ENCODE data around the gene CCDC185. TPM values are rescaled to one million over a fixed set of nuclear protein-coding genes. Genes with fewer than 3 reads are reported as not detected.

CCDC185 gene
- total RNA-seq, 3 donors from 2014 or later: not detected

- TF ChIP-seq CTCF (IDR thresholded peaks at IDR 0.05): no peak
- Histone ChIP-seq H3K4me3 (no peak overlapping the region), H3K9me3 (no peaks in the 10 kb centered on the region), H3K36me3 (ENCODE audit: low read depth) (no peaks in the 10 kb centered on the region), H3K4me1 (ENCODE audit: low read depth) (no peaks in the 10 kb centered on the region)
- ATAC-seq (no peak), DNase-seq (no peak)
- intact Hi-C loops (cut with DNase I, micrococcal nuclease): no loop called here
These were observed 37.5 kb upstream of the CCDC185 start for GRCh38 chr1:223355699-223356098.

DNA sequence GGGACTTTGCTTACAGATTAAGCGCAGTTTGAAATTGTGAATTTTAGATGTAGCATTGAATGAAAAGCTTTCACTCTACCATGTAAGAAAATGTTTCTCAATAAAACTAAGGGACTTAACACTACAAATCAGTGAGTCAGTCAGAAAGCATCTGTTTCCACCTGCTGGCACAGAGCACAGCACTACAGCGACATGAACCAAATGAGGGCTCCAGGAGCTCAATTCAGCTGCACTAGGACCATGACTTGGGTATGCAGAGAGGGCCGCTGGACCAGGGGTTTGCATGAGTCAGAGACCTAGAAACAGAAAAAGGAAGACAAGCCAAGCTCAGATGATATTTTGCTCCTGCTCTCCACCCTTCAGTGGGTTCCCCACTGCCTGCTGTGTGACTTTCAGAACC is 34.4 kb upstream of the CCDC185 start:
- Histone ChIP-seq H3K9me3 (no peaks in the 10 kb centered on the region), H3K36me3 (ENCODE audit: low read depth) (no peaks in the 10 kb centered on the region), H3K4me3 (no peak overlapping the region), H3K4me1 (ENCODE audit: low read depth) (peaks cover 8% of the 10 kb centered on the region)
- ATAC-seq (no peak), DNase-seq (no peak)
- no peak for TF ChIP-seq CTCF (IDR thresholded peaks at IDR 0.05)
- intact Hi-C loops (cut with DNase I, micrococcal nuclease): no loop called here

DNA sequence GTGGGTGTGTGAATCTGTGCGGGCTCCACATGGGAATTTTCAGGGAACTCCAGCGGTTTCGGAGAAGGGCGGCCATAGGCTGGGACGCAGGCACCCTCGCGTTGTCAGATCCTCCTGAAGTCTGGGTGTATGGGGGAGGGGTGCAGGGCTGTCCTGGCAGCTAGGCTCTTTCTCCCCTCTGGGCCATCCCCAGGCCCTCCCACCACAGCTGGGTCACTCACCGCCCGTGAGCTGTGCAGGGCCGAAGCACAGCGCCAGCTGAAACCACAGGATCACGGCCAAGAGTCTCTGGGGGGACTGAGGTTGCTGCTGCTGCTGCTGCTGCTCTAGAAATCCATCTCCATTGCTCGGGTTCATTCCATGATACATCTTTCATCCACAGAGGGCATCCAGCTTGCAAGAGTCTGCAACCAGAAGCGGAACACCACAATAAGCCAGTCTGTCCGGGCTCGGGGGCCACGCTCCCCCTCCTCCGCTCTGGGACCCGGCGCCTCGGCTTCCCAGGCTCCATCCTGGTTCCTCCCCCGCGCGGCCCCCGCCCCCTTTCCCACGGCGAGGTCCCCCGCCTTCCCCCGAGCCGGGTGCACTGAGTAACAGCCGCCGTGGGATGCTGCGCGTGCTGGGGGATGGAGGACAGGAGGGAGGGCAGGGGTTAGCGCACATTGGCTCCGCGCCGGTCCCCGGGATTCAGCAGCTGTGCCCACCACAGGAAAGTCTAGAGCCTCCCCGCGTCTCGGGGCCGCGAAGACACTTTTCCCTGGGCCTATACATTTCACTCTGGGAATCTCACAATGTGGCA is 30.0 kb upstream of the CCDC185 start:
- Histone ChIP-seq H3K4me1 (ENCODE audit: low read depth) (peaks cover 12% of the 10 kb centered on the region), H3K9me3 (no peaks in the 10 kb centered on the region), H3K4me3 (no peak overlapping the region), H3K36me3 (ENCODE audit: low read depth) (no peaks in the 10 kb centered on the region)
- intact Hi-C loops (cut with DNase I, micrococcal nuclease): no loop called here
- ATAC-seq: peak; percentile 43
- no peak for TF ChIP-seq CTCF (IDR thresholded peaks at IDR 0.05)
- DNase-seq: peak in 2 of 3 donors; percentile 3 to 33

DNA sequence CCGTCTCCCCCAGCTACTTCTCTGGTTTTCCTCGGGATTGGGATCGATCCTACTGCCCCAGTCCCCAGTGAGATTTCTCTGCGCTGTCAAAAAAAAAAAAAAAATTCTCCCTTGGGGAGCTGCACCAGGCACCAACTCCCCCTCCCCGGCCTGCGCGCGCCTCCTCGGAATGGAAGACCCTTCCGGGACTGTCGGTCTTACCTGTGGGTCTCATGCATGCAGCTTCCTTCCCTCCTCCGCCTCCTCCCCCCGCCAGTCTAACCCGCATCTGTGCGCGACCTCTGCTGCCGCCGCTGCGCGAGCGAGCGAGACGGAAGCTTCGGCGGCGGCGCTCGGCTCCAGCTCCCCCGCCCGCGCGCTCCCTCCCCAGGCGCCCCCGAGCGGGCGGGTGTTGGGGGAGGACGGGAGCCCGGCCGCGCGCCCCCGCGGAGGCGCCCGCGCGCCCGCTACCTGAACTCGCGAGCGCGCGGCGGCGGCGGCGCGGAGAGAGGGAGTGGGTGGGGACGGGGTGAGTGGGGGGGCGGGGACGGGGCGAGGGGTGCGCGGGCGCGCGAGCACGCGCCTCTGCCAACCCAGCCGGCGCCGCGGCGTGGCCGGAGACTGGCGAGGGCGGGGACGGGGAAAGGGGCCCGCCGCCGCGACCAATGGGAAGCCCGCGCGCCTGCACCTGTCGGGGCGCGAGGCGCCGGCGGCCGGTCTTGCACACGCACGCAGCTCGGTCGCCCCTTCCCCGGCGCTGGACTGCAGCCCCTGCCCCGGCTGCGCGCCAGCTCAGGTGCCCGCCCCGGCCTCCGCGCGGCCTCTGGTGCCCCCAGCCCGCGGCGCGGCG is 29.1 kb upstream of the CCDC185 start, which contains the start of gene SUSD4:
TSS of gene SUSD4 (minus strand) at position 321 of the 829 bp plus-strand sequence. CDS start 751 bp downstream, outside the sequence.
- Histone ChIP-seq H3K4me3 (no peak within 1 kb of the TSS), H3K9me3 (no peaks in the 10 kb centered on the region), H3K36me3 (ENCODE audit: low read depth) (no peaks in the 10 kb centered on the region), H3K4me1 (ENCODE audit: low read depth) (peaks cover 12% of the 10 kb centered on the region)
- no peak for TF ChIP-seq CTCF (IDR thresholded peaks at IDR 0.05)
- DNase-seq: peak; percentile 43 to 72 (median 63)
- peak; percentile 81 for ATAC-seq
- intact Hi-C loops (cut with DNase I, micrococcal nuclease): no loop called here

DNA sequence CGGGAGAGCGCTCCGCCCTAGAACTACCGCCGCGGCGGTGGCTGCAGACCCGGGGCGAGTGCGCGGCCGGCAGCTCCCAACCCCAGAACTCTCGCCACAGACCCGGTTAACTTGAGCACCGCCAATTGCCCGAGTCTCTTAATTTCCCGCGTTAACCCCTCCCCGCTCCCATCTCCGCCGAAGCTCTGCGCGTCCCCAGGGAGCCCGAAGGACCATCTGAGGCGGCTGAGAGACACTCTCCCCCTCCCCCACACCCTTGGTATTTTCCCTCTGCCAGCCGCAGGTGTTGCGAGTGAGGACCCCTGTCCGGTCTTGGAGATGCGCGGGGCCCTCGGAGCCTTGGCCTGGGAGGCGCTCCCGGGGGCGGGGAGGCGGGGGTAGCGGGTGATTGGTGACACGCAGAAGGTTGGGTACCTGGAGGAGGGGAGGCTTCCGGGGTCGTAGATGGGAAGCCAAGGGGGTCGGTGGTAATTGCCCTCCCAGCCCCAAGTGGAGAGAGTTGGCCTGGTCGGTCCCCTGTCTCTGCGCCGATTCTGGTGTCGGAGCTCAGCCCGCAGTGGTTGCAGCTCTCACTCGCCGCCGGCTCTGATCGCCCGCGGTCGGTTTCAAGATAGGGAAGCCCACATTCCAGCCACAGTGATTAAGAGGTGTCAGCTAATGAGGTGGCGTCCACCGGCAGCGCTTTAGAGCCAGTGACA is 28.4 kb upstream of the CCDC185 start:
- no peaks in the 10 kb centered on the region for H3K36me3 ChIP-seq (ENCODE audit: low read depth)
- intact Hi-C loops (cut with DNase I, micrococcal nuclease): no loop called here
- peak in 2 of 3 donors; percentile 2 to 29 for DNase-seq
- no peak for ATAC-seq
- no peak for TF ChIP-seq CTCF (IDR thresholded peaks at IDR 0.05)
- H3K4me1 ChIP-seq (ENCODE audit: low read depth): peaks cover 12% of the 10 kb centered on the region
- no peak overlapping the region for H3K4me3 ChIP-seq
- no peaks in the 10 kb centered on the region for H3K9me3 ChIP-seq

Data from mucosa of descending colon (tissue), 3 donors.